Measurements from ENCODE around the gene IL12RB1. TPM values are rescaled to one million over a fixed set of nuclear protein-coding genes. Genes with fewer than 3 reads are reported as not detected.

IL12RB1 gene
- total RNA-seq, 1 experiment from 2014 or later, result not detected

GRCh38 chr19:18091217-18091608 is 4.5 kb upstream of the IL12RB1 start (continued):
- TF ChIP-seq CTCF (IDR thresholded peaks at IDR 0.05 in 2 of 3, conservative IDR thresholded peaks at IDR 0.05 in 1 of 3; ENCODE audit: borderline replicate concordance in 1 of 3, insufficient read depth in 1 of 3, low read depth in 2 of 3, low read length in 2 of 3) (no peak), CBX3 (IDR thresholded peaks at IDR 0.05; ENCODE audit: low read depth) (no peak), SRF (IDR thresholded peaks at IDR 0.05; ENCODE audit: low read depth) (no peak), EZH2 (IDR thresholded peaks at IDR 0.05) (no peak), SP1 (IDR thresholded peaks at IDR 0.05; ENCODE audit: low read depth) (no peak), ZFX (IDR thresholded peaks at IDR 0.05) (no peak), YY1 (IDR thresholded peaks at IDR 0.05; ENCODE audit: extremely low read depth, insufficient replicate concordance, low read depth, low read length) (no peak), RAD21 (IDR thresholded peaks at IDR 0.05; ENCODE audit: low read depth) (no peak), EGR1 (IDR thresholded peaks at IDR 0.05; ENCODE audit: low read depth) (no peak), CEBPB (IDR thresholded peaks at IDR 0.05; ENCODE audit: low read depth) (no peak), TCF7L2 (IDR thresholded peaks at IDR 0.05; ENCODE audit: borderline replicate concordance, extremely low read depth, insufficient read depth, insufficient read length) (no peak)

- Histone ChIP-seq H3K9me3 (ENCODE audit: control insufficient read depth in 1 of 2, insufficient read depth in 1 of 2, low read depth in 1 of 2, low read length in 2 of 2) (no peaks in the 10 kb centered on the region), H3K4me1 (ENCODE audit: control insufficient read depth in 1 of 2, insufficient read depth in 2 of 2, low read length in 2 of 2) (peaks cover 3 to 10% of the 10 kb centered on the region in 2 experiments; a peak in 3 of 4 replicates), H4K20me1 (ENCODE audit: insufficient read depth) (no peaks in the 10 kb centered on the region), H3K79me2 (ENCODE audit: insufficient read depth, low read length) (no peaks in the 10 kb centered on the region), H3K27ac (ENCODE audit: low read depth, low read length) (no peak overlapping the region), H3K4me2 (ENCODE audit: low read length) (no peak overlapping the region), H2AFZ (ENCODE audit: low read depth, low read length, poor library complexity, severe bottlenecking) (no peak overlapping the region), H3K4me3 (replicated peaks in 1 of 2; ENCODE audit: low read depth in 1 of 2, low read length in 2 of 2) (no peak overlapping the region), H3K27me3 (ENCODE audit: insufficient read depth, low read length) (no peaks in the 10 kb centered on the region), H3K36me3 (ENCODE audit: control insufficient read depth in 1 of 2, insufficient read depth in 2 of 2, low read length in 2 of 2) (no peaks in the 10 kb centered on the region), H3K9ac (ENCODE audit: low read length) (no peak overlapping the region), H3K9me2 (ENCODE audit: insufficient read depth) (no peaks in the 10 kb centered on the region)
- ChIA-PET POLR2A (no interaction called here), CTCF (interaction anchor here (1.1 kb wide), 1 partner anchor 22 kb away, joined by 3 read pairs; no protein-coding TSS in a partner anchor), RAD21 (ENCODE audit: low non-redundant PET in 1 of 2, low total read pairs in 2 of 2, uncharacterized antibody in 2 of 2, unreplicated experiment in 2 of 2) (no interaction called here)
- intact Hi-C loops (cut with micrococcal nuclease), result no loop called here
- DNase-seq (ENCODE audit: low read depth, low spot score) (no peak), ATAC-seq (no peak)
- no TSS peak for BruUV-seq (replicated peaks)
- no peak for TF ChIP-seq YY1 (IDR thresholded peaks at IDR 0.05; ENCODE audit: extremely low read depth, insufficient replicate concordance, low read depth, low read length)
- no peak for TF ChIP-seq SP1 (IDR thresholded peaks at IDR 0.05; ENCODE audit: low read depth)
- no peak for TF ChIP-seq EGR1 (IDR thresholded peaks at IDR 0.05; ENCODE audit: low read depth)
- no peak for TF ChIP-seq EZH2phosphoT487 (IDR thresholded peaks at IDR 0.05; ENCODE audit: borderline replicate concordance)
- no peak for TF ChIP-seq ZBTB33 (IDR thresholded peaks at IDR 0.05; ENCODE audit: extremely low read depth, insufficient replicate concordance, low read length)
- TF ChIP-seq CEBPB (IDR thresholded peaks at IDR 0.05; ENCODE audit: low read depth), result no peak
- no peak for TF ChIP-seq JUND (IDR thresholded peaks at IDR 0.05)
- TF ChIP-seq EZH2 (IDR thresholded peaks at IDR 0.05), result no peak
- TF ChIP-seq CBX3 (IDR thresholded peaks at IDR 0.05; ENCODE audit: low read depth), result no peak
These were observed 3.9 kb upstream of the IL12RB1 start for GRCh38 chr19:18090545-18091216.

Measured in HCT116 (cell line).